HG03354 (cell line): ENCODE data around the gene TNFAIP8L1.

Source experiments
- ATAC-seq: cut with Tn5 transposase; IDR thresholded peaks from one replicate; pipeline ENCODE4 v1.9.1; 2021; ENCODE audit warnings: mild to moderate bottlenecking; ENCODE audit not compliant: unreplicated experiment, poor library complexity, severe bottlenecking

TNFAIP8L1 gene

DNA sequence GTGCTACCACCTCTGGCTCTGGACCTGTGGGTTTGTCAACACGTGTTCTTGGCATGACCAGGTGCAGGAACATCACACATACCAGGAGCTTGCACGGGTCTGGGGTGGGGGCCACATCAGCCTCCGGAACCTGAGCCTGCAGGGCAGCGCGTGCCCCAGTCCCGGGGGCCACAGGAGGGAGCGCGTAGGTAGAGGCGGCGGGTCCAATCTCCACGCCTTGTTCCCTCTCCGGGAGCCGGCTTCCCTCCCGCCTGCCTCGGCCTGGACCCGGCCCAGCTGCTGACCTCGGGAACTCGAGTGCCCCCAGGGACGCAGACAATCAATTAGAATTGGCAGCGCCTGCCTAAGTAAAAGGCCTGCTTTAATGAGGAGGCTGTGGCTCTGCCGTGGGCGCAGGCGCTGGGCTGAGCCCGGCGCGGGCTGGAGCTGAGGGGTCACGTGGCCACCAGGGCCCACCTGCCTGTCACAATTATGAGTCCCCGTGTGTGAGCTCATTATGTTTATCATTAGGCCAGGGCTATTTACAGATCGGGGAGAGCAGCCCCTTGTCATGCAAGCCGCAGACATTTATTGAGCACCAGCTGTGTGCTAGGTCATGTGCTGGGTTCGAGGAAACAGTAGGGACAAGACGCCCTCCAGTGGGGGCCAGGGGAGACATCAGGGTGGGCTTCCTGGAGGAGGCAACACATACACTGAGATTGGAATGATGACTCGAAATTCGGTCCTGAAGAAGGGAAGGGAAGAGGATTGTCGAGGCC is 32.2 kb upstream of the TNFAIP8L1 start:
- ATAC-seq, result no peak

DNA sequence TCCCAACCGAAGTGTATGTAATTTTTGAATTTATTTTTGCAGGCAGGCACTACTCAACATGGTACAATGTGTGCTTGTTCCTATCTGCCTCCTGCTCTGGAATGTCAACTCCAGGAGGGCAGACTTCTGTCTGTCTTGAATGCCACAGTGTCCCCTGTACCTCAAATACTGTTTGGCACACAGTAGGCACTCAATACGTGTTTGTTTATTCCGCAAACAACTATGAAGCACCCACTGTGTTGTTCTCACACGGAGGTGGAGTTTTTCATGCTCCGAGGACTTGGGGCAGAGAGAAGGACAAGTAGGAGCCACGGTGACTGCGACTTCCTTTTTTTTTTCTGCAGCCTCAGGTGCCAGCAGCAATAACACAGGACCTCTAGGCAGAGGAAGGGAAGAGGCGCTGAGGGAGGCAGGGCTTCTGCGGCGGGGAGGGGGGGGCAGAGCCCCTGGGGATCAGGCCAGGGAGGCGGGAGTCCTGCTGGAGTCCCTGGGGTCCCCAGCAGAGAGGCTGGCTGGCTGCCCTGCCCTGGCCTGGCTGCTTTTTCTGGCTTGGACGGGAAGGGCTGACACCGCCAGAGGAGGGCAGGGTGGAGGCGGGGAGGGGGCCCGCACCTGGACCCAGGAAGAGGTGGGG is 29.3 kb upstream of the TNFAIP8L1 start:
- ATAC-seq, result no peak

DNA sequence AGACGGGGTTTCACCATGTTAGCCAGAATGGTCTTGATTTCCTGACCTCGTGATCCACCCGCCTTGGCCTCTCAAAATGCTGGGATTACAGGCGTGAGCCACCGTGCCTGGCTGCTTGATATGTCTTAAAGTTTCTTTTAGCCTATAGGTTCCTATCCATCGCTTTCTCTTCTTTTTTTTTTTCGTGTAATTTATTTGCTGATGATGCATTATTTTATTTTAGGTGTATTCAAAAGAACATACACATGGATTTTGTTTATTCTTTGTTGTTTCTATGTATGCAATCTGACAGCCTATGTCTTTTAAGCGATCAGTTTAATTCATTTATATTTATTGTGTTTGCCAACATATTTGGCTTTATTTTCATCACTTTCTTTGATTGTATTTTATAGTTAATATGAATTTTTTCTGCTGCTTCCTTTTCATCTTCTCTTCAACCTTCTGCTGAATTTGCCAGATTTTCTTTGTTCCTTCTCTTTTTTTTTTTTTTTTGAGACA is 26.0 kb upstream of the TNFAIP8L1 start:
- no peak for ATAC-seq

DNA sequence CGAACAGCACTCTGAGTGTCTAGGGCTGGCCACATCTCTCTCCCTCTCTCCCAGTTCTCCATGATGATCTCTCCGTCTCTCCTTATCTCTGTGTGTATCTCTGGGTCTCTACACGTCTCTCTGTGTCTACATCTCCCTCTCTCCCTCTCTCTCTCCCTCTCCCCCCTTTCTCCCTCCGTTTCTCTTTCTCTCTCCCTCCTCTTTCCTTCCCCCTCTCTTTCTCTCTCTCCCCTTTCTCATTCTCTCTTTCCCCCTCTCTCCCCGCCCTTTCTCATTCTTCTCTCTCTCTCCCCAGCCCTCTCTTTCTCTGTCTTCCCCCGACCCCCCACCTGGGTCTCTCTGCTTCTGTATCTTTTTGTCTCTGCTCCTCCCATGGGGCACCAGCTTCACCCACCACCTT is 21.3 kb upstream of the TNFAIP8L1 start:
- no peak for ATAC-seq

DNA sequence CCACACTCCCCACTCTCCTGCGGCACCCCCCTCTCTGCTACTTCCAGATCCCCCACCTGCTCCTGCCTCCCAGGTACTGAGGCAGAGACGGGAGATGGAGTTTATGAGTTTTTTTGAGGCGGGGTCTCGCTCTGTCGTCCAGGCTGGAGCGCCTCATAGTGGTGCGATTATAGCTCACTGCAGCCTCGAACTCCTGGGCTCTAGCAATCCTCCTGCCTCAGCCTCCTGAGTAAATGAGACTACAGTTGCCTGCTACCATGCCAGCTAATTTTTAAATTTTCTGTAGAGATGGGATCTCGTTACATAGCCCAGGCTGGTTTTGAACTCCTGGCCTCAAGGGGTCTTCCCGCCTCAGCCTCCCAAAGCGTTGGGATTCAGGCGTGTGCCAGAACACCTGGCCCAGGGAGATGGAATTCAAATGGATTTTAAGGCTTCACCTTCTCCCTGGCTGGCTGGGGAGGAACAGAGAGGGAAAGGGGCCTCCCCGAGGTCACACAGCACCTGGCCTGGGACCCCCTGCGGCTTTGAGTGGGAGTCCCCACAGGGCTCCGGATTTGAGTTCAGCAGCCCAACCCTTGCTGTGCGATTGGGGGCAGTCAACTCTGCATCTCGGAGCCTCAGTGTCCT is 19.5 kb upstream of the TNFAIP8L1 start:
- no peak for ATAC-seq

DNA sequence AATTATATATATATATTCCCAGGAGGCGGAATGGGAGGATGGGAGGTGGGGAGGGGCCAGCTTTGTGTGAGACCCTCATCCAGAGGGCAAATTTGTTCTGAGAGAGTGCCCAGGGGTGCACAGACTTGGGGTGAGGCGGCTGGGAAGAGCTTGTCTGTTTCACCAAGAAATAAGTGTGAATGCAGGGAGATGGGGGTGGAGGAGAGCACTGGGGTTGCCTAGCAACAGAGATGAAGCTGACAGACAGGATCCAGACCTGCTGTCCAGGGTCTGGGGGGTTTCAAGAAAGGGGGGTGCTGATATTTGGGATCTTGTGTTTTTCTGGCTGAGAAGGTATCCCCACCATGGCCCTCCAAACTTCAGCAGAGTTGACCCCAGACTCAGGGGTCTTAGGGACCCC is 18.6 kb upstream of the TNFAIP8L1 start:
- no peak for ATAC-seq

DNA sequence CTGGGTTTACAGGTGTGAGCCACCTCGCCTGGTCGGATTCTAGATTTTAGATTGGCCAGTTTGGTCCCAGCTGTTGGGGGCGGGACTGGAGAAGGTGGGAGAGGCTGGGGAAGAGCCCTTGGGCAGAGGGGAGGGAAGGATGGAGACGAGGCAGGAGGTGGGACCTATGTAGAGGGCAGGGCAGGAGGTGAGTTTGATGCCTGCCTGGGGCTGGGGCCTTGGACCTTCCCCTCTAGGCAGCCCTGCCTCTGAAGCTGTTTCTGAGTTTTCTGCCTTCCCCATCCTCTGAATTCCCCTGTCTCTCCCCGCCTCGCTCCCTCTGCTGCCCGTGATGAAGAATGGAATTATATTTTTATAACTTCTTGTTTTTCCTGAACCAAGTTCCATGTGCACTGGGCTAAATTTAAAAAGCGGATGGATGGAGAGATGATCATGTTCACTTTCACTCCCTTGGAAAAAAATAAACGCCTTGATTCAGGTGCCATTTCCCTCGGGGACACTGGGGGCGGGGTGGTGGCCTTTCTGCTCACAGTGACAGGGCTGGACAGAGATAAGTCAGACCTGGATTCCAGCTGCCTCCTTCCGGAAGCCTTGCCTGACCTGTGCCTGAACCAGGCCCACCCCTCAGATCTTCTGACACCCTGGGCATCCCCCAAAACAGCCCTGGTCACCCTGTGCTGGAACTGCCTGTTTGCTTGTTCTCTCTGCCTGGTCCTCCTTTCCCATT is 16.5 kb upstream of the TNFAIP8L1 start:
- ATAC-seq, result no peak

DNA sequence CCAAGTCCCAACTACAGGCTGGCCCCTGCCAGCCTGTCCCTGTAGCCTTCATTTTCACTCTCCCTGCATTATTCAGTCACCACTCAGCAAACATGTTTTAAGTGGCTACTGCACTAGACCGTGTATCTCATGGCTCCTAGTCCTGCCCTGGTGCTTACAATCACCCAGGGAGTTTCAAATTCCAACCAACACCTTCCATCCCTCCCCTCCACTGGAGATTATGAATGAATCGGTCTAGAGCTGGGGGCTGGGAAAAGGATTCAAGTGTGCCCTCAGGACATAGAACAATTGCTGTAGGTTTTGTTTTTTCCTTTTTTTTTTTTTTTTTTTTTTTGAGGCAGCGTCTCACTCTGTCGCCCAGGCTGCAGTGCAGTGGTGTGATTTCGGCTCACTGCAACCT is 15.0 kb upstream of the TNFAIP8L1 start:
- ATAC-seq, result no peak

DNA sequence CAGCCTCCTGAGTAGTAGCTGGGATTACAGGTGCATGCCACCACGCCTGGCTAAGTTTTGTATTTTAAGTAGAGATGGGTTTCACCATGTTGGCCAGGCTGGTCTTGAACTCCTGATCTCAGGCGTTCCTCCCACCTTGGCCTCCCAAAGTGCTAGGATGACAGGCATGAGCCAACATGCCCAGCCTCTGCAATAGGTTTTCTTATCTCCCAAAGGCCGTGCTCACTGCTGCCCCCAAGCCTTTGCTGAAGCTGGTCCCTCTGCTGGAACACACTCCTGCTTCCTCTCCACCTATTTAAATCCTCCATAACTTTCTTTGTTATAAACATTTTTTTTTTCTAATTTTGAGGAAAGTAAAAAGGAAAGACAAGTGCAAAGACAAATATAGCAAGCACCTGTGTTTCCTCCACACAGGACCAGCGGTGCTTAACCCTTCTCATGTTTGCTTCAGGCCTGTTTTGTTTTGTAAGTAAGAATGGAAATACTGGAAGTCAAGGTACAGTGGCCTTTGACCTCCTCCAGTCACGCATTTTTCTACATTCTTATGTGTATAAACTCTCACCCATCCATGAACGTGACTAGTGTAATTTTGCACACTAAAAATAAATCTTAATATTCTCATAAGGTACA is 14.5 kb upstream of the TNFAIP8L1 start:
- no peak for ATAC-seq

DNA sequence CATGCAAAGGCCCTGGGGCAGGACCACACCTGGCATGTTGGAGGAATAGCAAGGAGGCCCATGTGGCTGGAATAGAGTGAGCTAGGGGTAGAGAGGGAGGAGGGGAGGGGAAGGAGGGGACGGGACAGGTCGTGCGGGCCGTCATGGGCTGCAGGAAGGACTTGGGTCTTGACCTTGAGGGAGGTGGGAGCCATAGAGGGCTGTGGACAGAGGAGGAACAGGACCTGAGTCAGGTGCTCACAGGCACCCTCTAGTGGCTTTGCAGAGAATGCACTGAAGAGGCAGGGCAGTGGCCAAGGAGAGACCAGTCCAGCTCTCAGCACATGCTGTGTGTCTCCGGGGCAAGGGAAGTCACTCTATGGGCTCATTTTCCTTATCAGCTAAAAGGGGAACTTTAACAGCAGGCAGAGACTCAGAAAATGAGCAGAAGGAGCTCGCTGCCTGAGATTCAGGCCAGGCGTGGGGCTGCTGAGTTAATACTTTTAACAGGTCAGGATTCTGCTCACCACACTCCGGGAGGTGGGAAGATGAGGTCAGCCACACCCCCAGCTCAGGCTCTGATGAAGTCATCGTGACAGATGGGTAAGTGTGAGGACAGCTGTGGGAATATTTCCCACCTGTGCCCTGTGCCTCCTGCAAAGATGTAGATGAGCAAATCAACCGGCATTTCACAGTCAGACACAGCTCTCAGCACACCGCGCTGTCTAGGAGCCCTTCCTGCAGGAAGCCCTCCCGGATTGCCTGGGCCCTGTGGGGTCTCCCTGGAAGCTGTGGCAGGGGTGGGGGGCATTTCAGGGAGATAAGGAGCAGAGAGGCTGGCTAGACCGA is 6.0 kb upstream of the TNFAIP8L1 start:
- no peak for ATAC-seq

DNA sequence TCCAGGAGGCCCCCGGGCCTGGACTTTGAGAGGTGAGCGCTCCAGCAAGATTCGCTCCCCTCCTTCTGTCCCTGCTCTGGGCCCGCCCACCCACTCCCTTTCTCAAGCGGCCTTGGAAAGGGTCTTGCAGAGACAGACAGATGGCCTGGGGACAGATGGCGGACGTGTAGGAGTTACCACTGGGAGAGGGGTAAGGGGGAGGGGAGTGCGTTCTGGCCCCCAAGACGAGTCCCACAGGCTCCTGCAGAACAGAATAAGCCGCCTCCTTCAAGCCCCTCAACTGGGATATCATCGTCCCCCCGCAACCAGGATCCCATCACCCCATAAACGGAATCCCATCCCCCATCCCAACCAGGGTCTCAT is 3.6 kb upstream of the TNFAIP8L1 start:
- no peak for ATAC-seq

DNA sequence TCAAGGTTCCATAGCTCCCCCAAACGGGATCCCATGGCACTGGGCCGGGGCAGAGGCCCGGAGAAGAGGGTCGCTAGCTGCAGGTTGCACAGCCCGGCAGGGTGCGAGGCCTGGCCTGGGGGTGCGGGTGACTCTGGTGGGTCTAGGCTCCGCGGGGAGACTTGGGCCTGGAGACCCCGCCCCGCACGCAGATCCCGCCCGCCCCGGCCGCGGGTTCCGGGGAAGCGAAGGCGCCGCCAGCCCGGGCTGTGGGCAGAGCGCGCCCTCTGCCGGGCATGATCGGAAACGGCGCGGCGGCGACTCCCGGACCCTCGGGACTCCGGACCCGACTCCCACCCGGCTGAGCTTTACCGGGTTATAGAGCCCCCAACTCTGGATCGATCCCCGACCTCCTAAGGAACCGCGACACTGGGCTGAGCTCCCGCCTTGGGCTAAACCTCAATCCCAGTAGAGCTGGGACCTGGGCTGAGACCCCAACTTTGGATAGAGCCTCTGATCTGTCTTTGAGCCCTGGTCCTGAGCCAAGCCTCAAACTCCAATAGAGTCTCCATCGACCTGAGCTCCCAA is 3.1 kb upstream of the TNFAIP8L1 start:
- ATAC-seq, result no peak

DNA sequence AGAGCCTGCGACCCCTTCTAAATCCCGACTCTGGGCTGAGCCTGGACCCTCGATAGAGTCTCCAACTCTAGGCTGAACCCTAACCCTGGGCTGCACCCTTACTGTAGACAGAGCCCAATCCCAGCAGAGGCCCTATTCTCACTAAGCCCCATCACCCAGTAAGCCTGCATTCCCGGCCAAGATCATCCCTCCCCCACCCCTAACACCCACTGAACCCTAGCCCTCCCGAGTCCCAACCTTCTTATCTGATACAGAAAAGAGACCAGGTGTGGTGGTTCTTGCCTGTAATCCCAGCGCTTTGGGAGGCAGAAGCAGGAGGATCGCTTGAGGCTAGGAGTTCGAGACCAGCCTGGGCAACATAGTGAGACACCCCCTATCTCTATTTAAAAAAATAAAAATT is 2.6 kb upstream of the TNFAIP8L1 start:
- ATAC-seq, result no peak

DNA sequence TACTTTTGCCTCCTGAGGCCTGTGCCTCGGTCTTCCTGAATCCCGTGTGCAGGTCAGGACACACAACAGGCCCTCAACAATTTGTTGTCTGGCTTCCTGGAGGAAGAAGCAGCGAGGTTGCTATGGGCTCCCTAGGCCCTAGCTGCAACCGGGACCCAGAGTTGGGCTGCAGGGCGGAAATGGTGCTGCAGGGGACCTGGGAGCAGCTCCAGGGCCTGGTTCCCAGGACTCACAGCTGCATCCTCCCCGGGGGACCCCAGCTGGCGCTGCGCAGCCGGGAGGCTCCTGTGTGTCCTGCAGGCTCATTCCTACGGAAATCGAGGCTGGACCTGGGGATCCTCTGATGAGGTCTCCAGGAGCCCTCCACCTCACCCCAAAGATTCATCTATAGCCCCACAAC is 999 bp upstream of the TNFAIP8L1 start:
- ATAC-seq, result no peak

DNA sequence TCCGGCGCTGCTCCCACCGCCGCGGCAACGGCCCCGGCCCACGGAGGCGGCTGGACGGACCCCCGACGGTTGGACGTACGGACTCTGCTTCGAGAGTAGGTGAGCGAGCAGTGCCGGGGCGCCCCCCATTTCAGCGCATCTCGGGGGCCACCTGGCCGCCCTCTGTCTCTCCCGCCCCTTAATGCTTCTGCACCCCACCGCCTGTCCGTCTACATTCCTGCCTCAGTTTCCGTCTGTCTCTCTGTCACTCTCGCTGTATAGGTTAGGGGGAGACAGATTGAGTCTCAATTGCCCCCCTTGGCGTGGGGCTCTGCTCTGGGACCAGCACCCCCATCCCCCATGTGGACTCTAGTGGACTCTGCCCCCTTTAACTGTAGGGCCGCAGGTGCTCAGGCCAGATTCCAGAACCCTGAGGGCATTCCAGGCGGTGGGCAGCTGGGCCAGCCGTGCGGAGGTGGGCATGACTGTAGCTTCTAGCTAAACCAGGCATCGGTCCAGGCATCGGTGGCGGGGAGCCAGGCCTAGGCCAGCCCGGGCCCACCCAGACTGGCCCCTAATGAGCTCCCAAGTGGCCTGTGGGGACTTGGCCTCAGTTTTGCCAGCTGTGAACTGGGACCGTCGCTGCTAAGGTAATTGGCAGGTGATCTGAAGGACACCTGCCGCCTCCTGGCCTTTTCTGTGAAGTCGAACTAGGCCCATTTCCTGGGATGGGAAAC is 373 bp downstream of the TNFAIP8L1 start:
- peak; percentile 8 for ATAC-seq

DNA sequence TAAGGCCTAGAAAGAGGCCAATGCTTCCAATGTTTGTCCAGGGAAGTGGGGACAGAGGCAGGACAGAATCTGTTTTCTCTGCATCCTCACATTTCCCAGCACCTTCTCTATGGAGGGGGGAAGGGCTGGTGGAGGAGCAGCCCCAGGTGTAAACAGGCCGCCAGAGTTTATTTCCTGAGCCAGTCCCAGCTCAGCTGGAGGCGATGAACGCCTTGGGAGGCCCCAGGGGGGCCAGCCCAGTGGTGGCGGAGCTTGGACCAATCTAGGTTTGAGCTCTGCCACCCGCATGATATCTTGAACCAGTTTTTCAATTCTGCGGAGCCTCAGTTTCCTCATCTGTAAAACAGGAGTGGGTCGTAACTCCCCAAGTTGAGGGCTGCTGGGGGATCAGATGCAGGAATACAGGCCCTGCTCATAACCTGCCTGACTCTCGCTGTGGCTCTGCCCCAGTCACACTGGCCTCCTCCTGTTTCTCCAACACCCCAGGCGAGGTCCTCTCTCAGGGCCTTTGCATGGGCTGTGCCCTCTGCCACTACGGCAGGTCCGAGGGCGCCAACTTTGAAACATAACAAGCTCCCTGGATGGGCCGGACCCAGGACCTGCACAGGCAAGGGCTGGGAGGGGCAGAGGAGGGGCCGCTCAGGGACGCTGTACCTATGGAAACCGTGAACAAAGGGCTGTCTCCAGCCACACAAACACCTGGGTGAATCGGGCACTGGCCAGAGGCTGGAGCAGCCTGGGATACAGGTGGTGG is 1.1 kb downstream of the TNFAIP8L1 start:
- ATAC-seq, result no peak

DNA sequence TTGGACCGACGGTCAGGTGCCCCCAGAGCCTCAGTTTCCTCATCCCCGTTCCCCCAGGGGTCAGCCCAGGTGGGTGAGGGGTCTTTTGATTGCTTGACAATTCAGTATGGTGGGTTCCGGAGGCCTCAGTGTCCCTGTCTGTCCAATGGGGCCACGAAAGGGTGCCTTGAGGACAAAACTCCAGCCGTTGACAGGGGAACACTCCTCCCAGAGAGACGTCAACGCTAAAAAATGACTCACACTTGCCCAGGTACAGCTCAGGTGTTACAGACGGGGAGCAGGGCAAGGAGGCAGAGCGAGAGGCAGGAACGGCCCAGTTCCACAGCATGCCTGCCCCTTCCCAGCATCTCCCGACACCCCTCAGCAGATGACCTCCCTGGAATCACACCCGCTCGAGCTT is 1.8 kb downstream of the TNFAIP8L1 start:
- ATAC-seq, result no peak

DNA sequence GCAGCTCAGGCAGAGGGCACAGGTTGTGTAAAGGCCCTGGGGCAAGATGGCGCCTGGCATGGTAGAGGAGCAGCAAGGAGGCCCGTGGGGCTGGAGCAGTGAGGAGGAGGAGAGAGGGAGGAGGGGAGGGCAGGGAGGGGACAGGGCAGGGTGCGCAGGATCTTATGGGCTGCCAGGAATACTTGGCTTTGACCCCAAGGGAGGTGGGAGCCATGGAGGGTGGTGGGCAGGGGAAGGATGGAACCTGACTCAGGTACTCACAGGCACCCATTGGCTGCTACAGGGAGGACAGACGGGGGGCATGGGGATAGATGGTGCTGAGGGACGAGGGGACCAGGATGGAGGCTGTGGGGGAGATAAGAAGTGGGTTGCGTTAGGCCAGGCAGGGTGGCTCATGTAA is 3.3 kb downstream of the TNFAIP8L1 start:
- ATAC-seq, result no peak
